ENCODE measurements around the gene ZBTB16.

- TF ChIP-seq CTCF (IDR thresholded peaks at IDR 0.05) = no peak
- no peak for TF ChIP-seq POLR2A (IDR thresholded peaks at IDR 0.05)
Measured at GRCh38 chr11:114202011-114202609, 142.6 kb downstream of the ZBTB16 start.

All from testis (tissue), 2 donors.